ENCODE measurements around the gene MPI.
A peak's percentile ranks its signal among the peaks of the same experiment; 100 is the strongest.
"Not testable (repeated sequence)": the region's sequence is repeated elsewhere in the genome, so short reads cannot be mapped to it uniquely, and the experiment has no call there.

MPI gene

GRCh38 chr15:74920456-74920855, 30.6 kb downstream of the MPI start:
- no peak for TF ChIP-seq CTCF (IDR thresholded peaks at IDR 0.05; ENCODE audit: low read depth, low read length)
- no peak for DNase-seq (ENCODE audit: extremely low read depth, low read depth)

- no peak for TF ChIP-seq CTCF (IDR thresholded peaks at IDR 0.05; ENCODE audit: low read depth, low read length)
Measured at GRCh38 chr15:74924525-74924924, 34.7 kb downstream of the MPI start.

GRCh38 chr15:74928771-74929198, 38.9 kb downstream of the MPI start:
- no peak for DNase-seq (ENCODE audit: extremely low read depth, low read depth)
- TF ChIP-seq CTCF (IDR thresholded peaks at IDR 0.05; ENCODE audit: low read depth, low read length): no peak

More at GRCh38 chr15:74924525-74924924, 34.7 kb downstream of the MPI start:
- no peak for DNase-seq (ENCODE audit: extremely low read depth, low read depth)

GRCh38 chr15:74933573-74933972, 43.7 kb downstream of the MPI start:
- TF ChIP-seq CTCF (IDR thresholded peaks at IDR 0.05; ENCODE audit: low read depth, low read length): no peak
- no peak for DNase-seq (ENCODE audit: extremely low read depth, low read depth)

- not testable (repeated sequence) for DNase-seq (ENCODE audit: extremely low read depth, low read depth)
Measured at GRCh38 chr15:74935193-74935592, 45.4 kb downstream of the MPI start.

DNA sequence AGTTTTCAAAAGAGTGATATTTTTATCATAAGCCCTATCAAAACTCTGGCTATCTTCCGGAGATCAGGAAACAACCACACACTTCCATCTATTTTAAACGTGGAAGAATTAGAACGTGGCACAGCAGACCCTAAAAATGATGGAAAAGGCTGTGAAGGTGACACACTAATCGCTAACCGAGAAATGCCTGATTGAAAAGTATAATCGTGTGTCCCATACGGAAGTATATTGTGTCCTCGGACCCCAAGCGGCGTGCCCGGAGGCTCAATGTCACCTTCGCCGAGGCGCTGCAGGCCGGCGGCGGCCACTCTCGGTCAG, 47.4 kb downstream of the MPI start:
- TF ChIP-seq CTCF (IDR thresholded peaks at IDR 0.05; ENCODE audit: low read depth, low read length): no peak
- DNase-seq (ENCODE audit: extremely low read depth, low read depth): no peak

DNA sequence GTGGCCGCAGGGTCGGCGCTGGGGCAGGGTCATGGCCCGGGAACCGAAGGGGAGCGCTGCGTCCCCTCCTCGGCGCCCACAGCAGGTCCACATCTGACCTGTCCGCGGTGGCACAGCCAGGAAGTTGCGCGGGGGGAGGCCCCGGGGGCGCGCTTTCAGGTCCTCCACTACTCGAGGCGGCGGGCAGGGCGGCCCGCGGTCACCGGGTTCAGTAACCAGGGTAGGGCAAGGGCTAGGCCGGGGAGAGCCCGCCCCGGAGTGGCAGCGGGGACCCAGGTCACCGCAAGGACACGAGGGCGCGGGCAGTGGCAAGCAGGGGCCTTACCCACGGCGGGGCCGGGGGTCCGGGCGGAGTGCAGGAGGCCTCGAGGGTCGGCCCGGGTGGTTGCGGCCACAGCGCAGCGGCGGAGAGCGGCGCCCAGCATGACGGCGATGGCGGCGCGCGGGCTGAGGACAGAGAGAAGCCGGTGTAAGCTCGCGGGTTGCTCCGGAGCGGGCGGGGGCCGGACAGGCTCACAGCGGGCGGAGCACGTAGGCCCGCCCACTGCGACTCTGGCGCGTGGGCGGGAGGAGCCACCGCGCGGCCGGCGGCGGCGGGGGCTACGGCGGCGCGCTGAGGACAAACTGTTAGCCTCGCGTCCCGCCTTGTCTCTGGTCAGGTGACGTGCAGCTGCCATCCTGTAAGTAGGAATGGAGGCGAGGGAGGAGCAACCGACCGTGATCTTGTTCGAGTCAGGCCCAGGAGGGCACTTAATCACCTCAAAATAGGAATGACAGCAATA, 47.9 kb downstream of the MPI start, which contains the start of gene COX5A:
COX5A (minus strand) TSS at position 484 of the 782 bp plus-strand sequence; CDS start at position 425, 59 bp downstream.
- no peak for TF ChIP-seq CTCF (IDR thresholded peaks at IDR 0.05; ENCODE audit: low read depth, low read length)
- peak; percentile 87 for DNase-seq (ENCODE audit: extremely low read depth, low read depth)

Measured in AG09319 (cell line).